ENCODE data around the gene NPPA. TPM values are rescaled to one million over a fixed set of nuclear protein-coding genes. Genes with fewer than 3 reads are reported as not detected.
A peak's percentile ranks its signal among the peaks of the same experiment; 100 is the strongest.

Gene NPPA
- total RNA-seq, 1 experiment from 2014 or later = not detected

DNA sequence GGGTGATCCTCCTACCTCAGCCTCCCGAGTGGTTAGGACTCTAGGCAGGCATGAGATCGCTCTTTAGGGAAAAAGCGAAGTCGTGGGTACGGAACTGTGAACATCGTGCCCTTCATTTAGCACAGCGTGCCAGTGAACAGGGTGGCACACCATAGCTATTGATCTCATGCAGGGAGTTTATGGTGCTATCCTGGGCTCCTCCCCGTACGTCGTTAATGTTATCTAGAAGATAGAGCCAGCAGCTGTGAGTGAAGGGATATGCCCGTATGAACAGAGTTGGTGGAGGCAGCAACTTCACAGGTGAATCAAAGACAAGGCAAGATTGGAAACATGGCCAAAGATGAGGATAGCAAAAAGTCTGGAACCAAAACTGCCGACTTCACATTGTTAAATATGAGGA is 30.4 kb downstream of the NPPA start:
- TF ChIP-seq EZH2 (IDR thresholded peaks at IDR 0.05; ENCODE audit: low read length, unreplicated experiment) (no peak), EZH2phosphoT487 (IDR thresholded peaks at IDR 0.05; ENCODE audit: borderline replicate concordance, low read length) (no peak), CTCF (conservative IDR thresholded peaks at IDR 0.05; ENCODE audit: low read depth, low read length) (no peak)
- intact Hi-C loops (cut with micrococcal nuclease) = no loop called here
- Histone ChIP-seq H3K4me1 (ENCODE audit: insufficient read depth, low read length) (peaks cover 19% of the 10 kb centered on the region), H4K20me1 (ENCODE audit: low read length) (no peaks in the 10 kb centered on the region), H3F3A (ENCODE audit: low read length, unreplicated experiment) (no peaks in the 10 kb centered on the region), H3K4me3 (ENCODE audit: low read length) (no peak overlapping the region), H3K9ac (ENCODE audit: low read length) (no peak overlapping the region), H3K27ac (ENCODE audit: low read length) (no peak overlapping the region), H2AFZ (ENCODE audit: low read length) (no peak overlapping the region), H3K9me3 (ENCODE audit: low read length) (no peaks in the 10 kb centered on the region), H3K79me2 (ENCODE audit: low read length) (no peaks in the 10 kb centered on the region), H3K27me3 (ENCODE audit: low read length) (no peaks in the 10 kb centered on the region), H3K4me2 (ENCODE audit: low read length) (no peak overlapping the region), H3K36me3 (ENCODE audit: low read depth, low read length) (peaks cover 19% of the 10 kb centered on the region; the same call in 1 of the 2 replicates), H3K9me2 (replicated peaks; ENCODE audit: low read length) (no peaks in the 10 kb centered on the region)
- no peak for ATAC-seq
- POLR2A ChIA-PET (ENCODE audit: unreplicated experiment) = no interaction called here
- no TSS peak for BruUV-seq (replicated peaks)
- CTCF ChIA-PET = no interaction called here
- DNase-seq = no peak

GRCh38 chr1:11813021-11813420 is 34.6 kb downstream of the NPPA start:
- Histone ChIP-seq H4K20me1 (ENCODE audit: low read length) (no peaks in the 10 kb centered on the region), H3K9ac (ENCODE audit: low read length) (no peak overlapping the region), H3F3A (ENCODE audit: low read length, unreplicated experiment) (no peaks in the 10 kb centered on the region), H3K9me2 (replicated peaks; ENCODE audit: low read length) (no peaks in the 10 kb centered on the region), H2AFZ (ENCODE audit: low read length) (no peak overlapping the region), H3K9me3 (ENCODE audit: low read length) (no peaks in the 10 kb centered on the region), H3K36me3 (ENCODE audit: low read depth, low read length) (peaks cover 14% of the 10 kb centered on the region; the same call in 1 of the 2 replicates), H3K27me3 (ENCODE audit: low read length) (no peaks in the 10 kb centered on the region), H3K4me3 (ENCODE audit: low read length) (no peak overlapping the region), H3K79me2 (ENCODE audit: low read length) (peaks cover 6% of the 10 kb centered on the region; the same call in 1 of the 2 replicates), H3K4me1 (ENCODE audit: insufficient read depth, low read length) (peaks cover 5% of the 10 kb centered on the region; the same call in 1 of the 2 replicates), H3K27ac (ENCODE audit: low read length) (no peak overlapping the region), H3K4me2 (ENCODE audit: low read length) (no peak overlapping the region)
- intact Hi-C loops (cut with micrococcal nuclease) = no loop called here
- ATAC-seq (no peak), DNase-seq (no peak)
- no TSS peak for BruUV-seq (replicated peaks)
- ChIA-PET CTCF (no interaction called here), POLR2A (ENCODE audit: unreplicated experiment) (no interaction called here)
- TF ChIP-seq CTCF (conservative IDR thresholded peaks at IDR 0.05; ENCODE audit: low read depth, low read length) (no peak), EZH2 (IDR thresholded peaks at IDR 0.05; ENCODE audit: low read length, unreplicated experiment) (no peak), EZH2phosphoT487 (IDR thresholded peaks at IDR 0.05; ENCODE audit: borderline replicate concordance, low read length) (no peak)

GRCh38 chr1:11807133-11807532 is 40.5 kb downstream of the NPPA start:
- ChIA-PET CTCF (interaction anchor here (0.6 kb wide), 1 partner anchor 22 kb away, joined by 3 read pairs; no protein-coding TSS in a partner anchor), POLR2A (ENCODE audit: unreplicated experiment) (interaction anchor here (0.7 kb wide), 2 partner anchors 49 to 175 kb away, joined by 4 read pairs; no protein-coding TSS in a partner anchor)
- no TSS peak for BruUV-seq (replicated peaks)
- Histone ChIP-seq H3K4me2 (ENCODE audit: low read length) (peak overlapping the region; percentile 93), H3K79me2 (ENCODE audit: low read length) (peaks cover 22% of the 10 kb centered on the region), H3F3A (ENCODE audit: low read length, unreplicated experiment) (no peaks in the 10 kb centered on the region), H3K27ac (ENCODE audit: low read length) (peak overlapping the region; percentile 82; the same call in 1 of the 2 replicates), H3K9ac (ENCODE audit: low read length) (peak overlapping the region; percentile 85), H3K36me3 (ENCODE audit: low read depth, low read length) (peaks cover 2% of the 10 kb centered on the region; the same call in 1 of the 2 replicates), H4K20me1 (ENCODE audit: low read length) (no peaks in the 10 kb centered on the region), H3K4me1 (ENCODE audit: insufficient read depth, low read length) (peaks cover 48% of the 10 kb centered on the region), H3K9me2 (replicated peaks; ENCODE audit: low read length) (no peaks in the 10 kb centered on the region), H3K27me3 (ENCODE audit: low read length) (no peaks in the 10 kb centered on the region), H3K4me3 (ENCODE audit: low read length) (peak overlapping the region; percentile 83), H2AFZ (ENCODE audit: low read length) (no peak overlapping the region), H3K9me3 (ENCODE audit: low read length) (no peaks in the 10 kb centered on the region)
- DNase-seq (no peak), ATAC-seq (no peak)
- TF ChIP-seq EZH2 (IDR thresholded peaks at IDR 0.05; ENCODE audit: low read length, unreplicated experiment) (no peak), EZH2phosphoT487 (IDR thresholded peaks at IDR 0.05; ENCODE audit: borderline replicate concordance, low read length) (no peak), CTCF (conservative IDR thresholded peaks at IDR 0.05; ENCODE audit: low read depth, low read length) (no peak)
- intact Hi-C loops (cut with micrococcal nuclease) = loop anchor here (5.0 kb wide), 1 partner anchor 70 kb away; the partner anchor contains the start of gene AGTRAP
